ENCODE results near the gene RGS9.

RGS9 gene

GRCh38 chr17:65261152-65261551 is 124.0 kb downstream of the RGS9 start:
- DNase-seq (ENCODE audit: low spot score): no peak

GRCh38 chr17:65261682-65262636 is 124.8 kb downstream of the RGS9 start:
- DNase-seq (ENCODE audit: low spot score): no peak

GRCh38 chr17:65265276-65265675 is 128.1 kb downstream of the RGS9 start:
- no peak for DNase-seq (ENCODE audit: low spot score)

GRCh38 chr17:65268832-65269231 is 131.7 kb downstream of the RGS9 start:
- DNase-seq (ENCODE audit: low spot score): no peak

- DNase-seq (ENCODE audit: low spot score): no peak
Measured at GRCh38 chr17:65270499-65271253, 133.5 kb downstream of the RGS9 start.

- DNase-seq (ENCODE audit: low spot score): no peak
Measured at GRCh38 chr17:65271296-65271695, 134.1 kb downstream of the RGS9 start.
